PC-9 (cell line): ENCODE measurements around the gene SEMA4A.

Source experiments
- EZH2 ChIP-seq: fragments of 200-600 bp; sonication (generic); IDR thresholded peaks from 2 replicates; pipeline ENCODE4 v1.8.0; 2017; ENCODE audit warnings: antibody characterized with exemption, low read depth
- TF ChIP-seq, protein P1 (sequence below): fragments of 200-600 bp; sonication (generic); conservative IDR thresholded peaks from 2 replicates; pipeline ENCODE4 v1.6.1; 2017; ENCODE audit warnings: mixed run types, antibody characterized with exemption, mild to moderate bottlenecking, moderate library complexity

DNA sequence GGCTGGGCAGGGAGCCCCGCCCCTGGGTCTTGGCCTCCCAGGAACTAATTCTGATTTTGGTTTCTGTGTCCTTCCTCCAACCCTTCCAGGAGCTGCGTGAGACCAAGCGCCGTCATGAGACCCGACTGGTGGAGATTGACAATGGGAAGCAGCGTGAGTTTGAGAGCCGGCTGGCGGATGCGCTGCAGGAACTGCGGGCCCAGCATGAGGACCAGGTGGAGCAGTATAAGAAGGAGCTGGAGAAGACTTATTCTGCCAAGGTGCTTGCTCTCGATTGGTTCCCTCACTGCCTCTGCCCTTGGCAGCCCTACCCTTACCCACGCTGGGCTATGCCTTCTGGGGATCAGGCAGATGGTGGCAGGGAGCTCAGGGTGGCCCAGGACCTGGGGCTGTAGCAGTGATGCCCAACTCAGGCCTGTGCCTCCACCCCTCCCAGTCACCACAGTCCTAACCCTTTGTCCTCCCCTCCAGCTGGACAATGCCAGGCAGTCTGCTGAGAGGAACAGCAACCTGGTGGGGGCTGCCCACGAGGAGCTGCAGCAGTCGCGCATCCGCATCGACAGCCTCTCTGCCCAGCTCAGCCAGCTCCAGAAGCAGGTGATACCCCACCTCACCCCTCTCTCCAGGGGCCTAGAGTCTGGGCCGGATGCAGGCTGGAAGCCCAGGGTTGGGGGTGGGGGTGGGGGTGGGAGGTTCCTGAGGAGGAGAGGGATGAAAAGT is 18.5 kb upstream of the SEMA4A start:
- TF ChIP-seq, protein P1, sequence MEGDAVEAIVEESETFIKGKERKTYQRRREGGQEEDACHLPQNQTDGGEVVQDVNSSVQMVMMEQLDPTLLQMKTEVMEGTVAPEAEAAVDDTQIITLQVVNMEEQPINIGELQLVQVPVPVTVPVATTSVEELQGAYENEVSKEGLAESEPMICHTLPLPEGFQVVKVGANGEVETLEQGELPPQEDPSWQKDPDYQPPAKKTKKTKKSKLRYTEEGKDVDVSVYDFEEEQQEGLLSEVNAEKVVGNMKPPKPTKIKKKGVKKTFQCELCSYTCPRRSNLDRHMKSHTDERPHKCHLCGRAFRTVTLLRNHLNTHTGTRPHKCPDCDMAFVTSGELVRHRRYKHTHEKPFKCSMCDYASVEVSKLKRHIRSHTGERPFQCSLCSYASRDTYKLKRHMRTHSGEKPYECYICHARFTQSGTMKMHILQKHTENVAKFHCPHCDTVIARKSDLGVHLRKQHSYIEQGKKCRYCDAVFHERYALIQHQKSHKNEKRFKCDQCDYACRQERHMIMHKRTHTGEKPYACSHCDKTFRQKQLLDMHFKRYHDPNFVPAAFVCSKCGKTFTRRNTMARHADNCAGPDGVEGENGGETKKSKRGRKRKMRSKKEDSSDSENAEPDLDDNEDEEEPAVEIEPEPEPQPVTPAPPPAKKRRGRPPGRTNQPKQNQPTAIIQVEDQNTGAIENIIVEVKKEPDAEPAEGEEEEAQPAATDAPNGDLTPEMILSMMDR: no peak
- no peak for TF ChIP-seq EZH2
